Sigmoid colon (tissue), 7 donors: ENCODE data around the gene SPAG5. TPM values are rescaled to one million over a fixed set of nuclear protein-coding genes. Genes with fewer than 3 reads are reported as not detected.

Experiments
- DNase-seq: peaks from one replicate; pipeline ENCODE4 v3.0.0-alpha.2; 2019
- H3K27ac ChIP-seq, 4 donors: fragments of 200-600 bp; sonication (generic); one replicate each; pipeline ENCODE4 v1.5.1; 2016 to 2019; ENCODE audit warnings: mild to moderate bottlenecking in 1 of 4
- H3K27me3 ChIP-seq, 3 donors: fragments of 200-600 bp; sonication (generic); one replicate each; pipeline ENCODE4 v1.5.1; 2019; ENCODE audit warnings: mild to moderate bottlenecking in 1 of 3
- H3K36me3 ChIP-seq, 4 donors: fragments of 200-600 bp; sonication (generic); one replicate each; pipeline ENCODE4 v1.5.1; 2016 to 2019
- H3K4me1 ChIP-seq, 4 donors: fragments of 200-600 bp; sonication (generic); one replicate each; pipeline ENCODE4 v1.5.1; 2017 to 2019
- H3K4me3 ChIP-seq, 4 donors: fragments of 200-600 bp; sonication (generic); one replicate each; pipeline ENCODE4 v1.5.1; 2017 to 2019; ENCODE audit warnings: mild to moderate bottlenecking in 2 of 4, moderate library complexity in 1 of 4
- H3K9me3 ChIP-seq, 4 donors: fragments of 200-600 bp in 3 of 4; sonication (generic) in 3 of 4; one replicate each; pipeline versions ENCODE4 v1.5.1 to v1.6.1; 2013 to 2019
- EP300 ChIP-seq, 4 donors: sonication (generic); formaldehyde crosslinking; IDR thresholded peaks; one replicate each; pipeline ENCODE4 v1.6.1; 2017; ENCODE audit warnings: antibody characterized with exemption in 4 of 4
- POLR2A ChIP-seq, 2 donors: fragments of 450-650 bp; IDR thresholded peaks; one replicate each; pipeline ENCODE4 v1.6.1; 2016; ENCODE audit warnings: antibody characterized with exemption in 2 of 2, mild to moderate bottlenecking in 2 of 2, moderate library complexity in 2 of 2
- POLR2AphosphoS5 ChIP-seq, 4 donors: sonication (generic); formaldehyde crosslinking; IDR thresholded peaks; one replicate each; pipeline ENCODE4 v1.6.1; 2017; ENCODE audit warnings: antibody characterized with exemption in 4 of 4
- WGBS, 2 donors: extraction: QIAGEN DNeasy Blood & Tissue Kit; methylation state at CpG; one replicate each; pipeline ENCODE4 v1.1.7; 2013; 5-methylcytosine and 5-hydroxymethylcytosine counted together
- intact Hi-C: fragments of 100-400 bp; cut with DNase I; formaldehyde crosslinking; loops from one replicate; pipeline ENCODE4 v1.15.1; 2023
- polyA plus RNA-seq, 3 donors: library from polyadenylated mRNA; stranded (reverse); fragments of 200-250 nt; gene quantifications; one replicate each; pipeline ENCODE4 v1.2.3, GENCODE V29; 2013
- total RNA-seq, 4 donors: library from RNA; depleted of rRNA; stranded (reverse); fragments of >200 nt; gene quantifications; one replicate each; pipeline ENCODE4 v1.1.0, GENCODE V29; 2016
- TF ChIP-seq, protein P1 (sequence below), 4 experiments: fragments of 450-650 bp in 3 of 4; fragments of 200-600 bp in 1 of 4; IDR thresholded peaks; one replicate each; pipeline ENCODE4 v1.5.1; 2016 to 2019; ENCODE audit warnings: antibody characterized with exemption in 4 of 4, mild to moderate bottlenecking in 3 of 4, moderate library complexity in 2 of 4
- donor health status: healthy with polysubstance abuse.
- donor health status: Bipolar disorder and iron deficiency.
- donor health status: healthy.

SPAG5 gene
- total and polyA plus RNA-seq, 7 donors = 0.33 to 35.2 (median 3.9) TPM

- H3K4me3 ChIP-seq = peak within 1 kb of the TSS; percentile 94 to 99 (median 98)
- DNase-seq = peak; percentile 98
- peaks cover 0 to 40% (median 32%) of the 10 kb centered on the region in 4 donors for H3K4me1 ChIP-seq
- H3K9me3 ChIP-seq = no peaks in the 10 kb centered on the region
- TF ChIP-seq POLR2A (IDR thresholded peaks at IDR 0.05) = peak; percentile 68 to 88
- peak; percentile 90 to 97 (median 94) for TF ChIP-seq POLR2AphosphoS5 (IDR thresholded peaks at IDR 0.05)
- TF ChIP-seq, protein P1, sequence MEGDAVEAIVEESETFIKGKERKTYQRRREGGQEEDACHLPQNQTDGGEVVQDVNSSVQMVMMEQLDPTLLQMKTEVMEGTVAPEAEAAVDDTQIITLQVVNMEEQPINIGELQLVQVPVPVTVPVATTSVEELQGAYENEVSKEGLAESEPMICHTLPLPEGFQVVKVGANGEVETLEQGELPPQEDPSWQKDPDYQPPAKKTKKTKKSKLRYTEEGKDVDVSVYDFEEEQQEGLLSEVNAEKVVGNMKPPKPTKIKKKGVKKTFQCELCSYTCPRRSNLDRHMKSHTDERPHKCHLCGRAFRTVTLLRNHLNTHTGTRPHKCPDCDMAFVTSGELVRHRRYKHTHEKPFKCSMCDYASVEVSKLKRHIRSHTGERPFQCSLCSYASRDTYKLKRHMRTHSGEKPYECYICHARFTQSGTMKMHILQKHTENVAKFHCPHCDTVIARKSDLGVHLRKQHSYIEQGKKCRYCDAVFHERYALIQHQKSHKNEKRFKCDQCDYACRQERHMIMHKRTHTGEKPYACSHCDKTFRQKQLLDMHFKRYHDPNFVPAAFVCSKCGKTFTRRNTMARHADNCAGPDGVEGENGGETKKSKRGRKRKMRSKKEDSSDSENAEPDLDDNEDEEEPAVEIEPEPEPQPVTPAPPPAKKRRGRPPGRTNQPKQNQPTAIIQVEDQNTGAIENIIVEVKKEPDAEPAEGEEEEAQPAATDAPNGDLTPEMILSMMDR (IDR thresholded peaks at IDR 0.05) = peak in 1 of 4 experiments; percentile 37
- TF ChIP-seq EP300 (IDR thresholded peaks at IDR 0.05) = no peak
- H3K27ac ChIP-seq = peak within 1 kb of the TSS; percentile 91 to 97 (median 95)
- 1% methylated on average over 89 of the region's 89 CpGs for WGBS, 2 donors
- intact Hi-C loops = loop anchor here (2.0 to 5.0 kb wide), 2 partner anchors 16 to 67 kb away; partner anchors contain the start of genes PROCA1 and SDF2
- peaks cover 4 to 52% (median 18%) of the 10 kb centered on the region in 4 donors for H3K36me3 ChIP-seq
- H3K27me3 ChIP-seq = no peaks in the 10 kb centered on the region
Measured at GRCh38 chr17:28644787-28645575, 46.2 kb upstream of the SPAG5 start, which contains the start of gene BLTP2. Gene BLTP2 (minus strand): TSS chr17:28645158. CDS start chr17:28645056, 102 bp downstream.

GRCh38 chr17:28643983-28644786, 45.4 kb upstream of the SPAG5 start:
- DNase-seq = peak; percentile 69
- H3K4me3 ChIP-seq = peak overlapping the region; percentile 94 to 99 (median 98)
- H3K36me3 ChIP-seq = peaks cover 11 to 55% (median 25%) of the 10 kb centered on the region in 4 donors
- no peaks in the 10 kb centered on the region for H3K27me3 ChIP-seq
- intact Hi-C loops = loop anchor here (2.0 kb wide), 1 partner anchor 17 kb away; the partner anchor contains the start of gene SDF2
- 0 to 1% methylated on average over 18 of the region's 18 CpGs for WGBS, 2 donors
- H3K27ac ChIP-seq = peak overlapping the region; percentile 91 to 97 (median 95)
- peaks cover 0 to 40% (median 32%) of the 10 kb centered on the region in 4 donors for H3K4me1 ChIP-seq
- TF ChIP-seq, protein P1 (IDR thresholded peaks at IDR 0.05) = peak in 3 of 4 experiments; percentile 24 to 56 (median 34)
- TF ChIP-seq POLR2A (IDR thresholded peaks at IDR 0.05) (no peak), POLR2AphosphoS5 (IDR thresholded peaks at IDR 0.05) (no peak)
- H3K9me3 ChIP-seq = no peaks in the 10 kb centered on the region

GRCh38 chr17:28641579-28641978, 42.8 kb upstream of the SPAG5 start:
- no peaks in the 10 kb centered on the region for H3K9me3 ChIP-seq
- intact Hi-C loops = no loop called here
- H3K4me1 ChIP-seq = peaks cover 0 to 32% (median 25%) of the 10 kb centered on the region in 4 donors
- no peak overlapping the region for H3K4me3 ChIP-seq
- no peak for DNase-seq
- no peaks in the 10 kb centered on the region for H3K27me3 ChIP-seq
- TF ChIP-seq, protein P1 (IDR thresholded peaks at IDR 0.05) = no peak
- TF ChIP-seq EP300 (IDR thresholded peaks at IDR 0.05) = no peak
- no peak for TF ChIP-seq POLR2AphosphoS5 (IDR thresholded peaks at IDR 0.05)
- no peak for TF ChIP-seq POLR2A (IDR thresholded peaks at IDR 0.05)
- no peak overlapping the region for H3K27ac ChIP-seq
- 89 to 98% methylated on average over 2 of the region's 2 CpGs for WGBS, 2 donors
- peaks cover 27 to 63% (median 45%) of the 10 kb centered on the region in 4 donors for H3K36me3 ChIP-seq

- H3K27me3 ChIP-seq = no peaks in the 10 kb centered on the region
- intact Hi-C loops = no loop called here
- peaks cover 46 to 100% (median 88%) of the 10 kb centered on the region in 4 donors for H3K36me3 ChIP-seq
- no peak for TF ChIP-seq EP300 (IDR thresholded peaks at IDR 0.05)
- no peak for TF ChIP-seq POLR2A (IDR thresholded peaks at IDR 0.05)
- no peak overlapping the region for H3K4me3 ChIP-seq
- H3K9me3 ChIP-seq = no peaks in the 10 kb centered on the region
- H3K27ac ChIP-seq = no peak overlapping the region
- no peaks in the 10 kb centered on the region for H3K4me1 ChIP-seq
- 95 to 97% methylated on average over 1 of the region's 1 CpG for WGBS, 2 donors
- no peak for DNase-seq
Measured at GRCh38 chr17:28635506-28635905, 36.7 kb upstream of the SPAG5 start.
